Activated B cell treated with CpG ODN at 0.5 μM for 24 hours (primary cell): ENCODE results near the gene MORC4. TPM values are rescaled to one million over a fixed set of nuclear protein-coding genes. Genes with fewer than 3 reads are reported as not detected.

Experiments
- ATAC-seq: fragments of 200-7000 bp; cut with Tn5 transposase; one replicate; pipeline ENCODE4 v1.10.0; 2021; ENCODE audit warnings: low read depth, mild to moderate bottlenecking, moderate library complexity
- CTCF ChIA-PET: fragments of 350-600 bp; sonication (Branson Sonifier 250); formaldehyde crosslinking; loops from one replicate; lab custom pipeline; 2021; ENCODE audit warnings: antibody characterized with exemption; lab: Charles Lee
- POLR2A ChIA-PET: fragments of 350-600 bp; sonication (Branson Sonifier 250); formaldehyde crosslinking; loops from one replicate; lab custom pipeline; 2021; ENCODE audit warnings: antibody characterized with exemption; lab: Charles Lee
- DNase-seq: peaks from one replicate; pipeline ENCODE4 v3.0.0; 2022
- H3K27ac Mint-ChIP-seq: one replicate; pipeline ENCODE4 v1.8.0; 2020; ENCODE audit warnings: mixed read lengths
- H3K27me3 Mint-ChIP-seq: one replicate; pipeline ENCODE4 v1.8.0; 2021; ENCODE audit warnings: mixed read lengths
- H3K36me3 Mint-ChIP-seq: one replicate; pipeline ENCODE4 v1.8.0; 2021; ENCODE audit warnings: low read depth, mixed read lengths
- H3K4me1 Mint-ChIP-seq: one replicate; pipeline ENCODE4 v1.8.0; 2021; ENCODE audit warnings: mixed read lengths
- H3K4me3 Mint-ChIP-seq: one replicate; pipeline ENCODE4 v1.8.0; 2020; ENCODE audit warnings: mild to moderate bottlenecking, mixed read lengths
- H3K9me3 Mint-ChIP-seq: one replicate; pipeline ENCODE4 v1.8.0; 2020; ENCODE audit warnings: mixed read lengths
- CTCF ChIP-seq: fragments of 200-600 bp; IDR thresholded peaks from one replicate; pipeline ENCODE4 v1.8.0; 2022; ENCODE audit warnings: antibody characterized with exemption, mild to moderate bottlenecking
- intact Hi-C: fragments of 100-400 bp; cut with micrococcal nuclease; formaldehyde crosslinking; loops from one replicate; pipeline ENCODE4 v1.15.1; 2024
- total RNA-seq: library from RNA; stranded (reverse); gene quantifications from 2 replicates; pipeline ENCODE4 v1.2.3, GENCODE V29; 2022

The MORC4 gene
- total RNA-seq: 3.7 and 4.1 TPM in 2 replicates

GRCh38 chrX:107000013-107000515 is at the start of gene MORC4:
MORC4 (minus strand) TSS chrX:107000212; CDS start chrX:106999969, 243 bp downstream.
- H3K27me3 Mint-ChIP-seq: no peaks in the 10 kb centered on the region
- H3K4me1 Mint-ChIP-seq: peaks cover 10% of the 10 kb centered on the region
- ChIA-PET CTCF (no interaction called here), POLR2A (no interaction called here)
- peak within 1 kb of the TSS; percentile 89 for H3K4me3 Mint-ChIP-seq
- ATAC-seq: peak; percentile 88
- H3K36me3 Mint-ChIP-seq: no peaks in the 10 kb centered on the region
- TF ChIP-seq CTCF: no peak
- H3K27ac Mint-ChIP-seq: no peak within 1 kb of the TSS
- intact Hi-C loops: loop anchor here (1.0 to 5.0 kb wide), 4 partner anchors 118 to 1091 kb away; partner anchors contain the start of genes ATG4A, PRPS1, PSMD10 and RADX
- DNase-seq: peak; percentile 42
- no peaks in the 10 kb centered on the region for H3K9me3 Mint-ChIP-seq

DNA sequence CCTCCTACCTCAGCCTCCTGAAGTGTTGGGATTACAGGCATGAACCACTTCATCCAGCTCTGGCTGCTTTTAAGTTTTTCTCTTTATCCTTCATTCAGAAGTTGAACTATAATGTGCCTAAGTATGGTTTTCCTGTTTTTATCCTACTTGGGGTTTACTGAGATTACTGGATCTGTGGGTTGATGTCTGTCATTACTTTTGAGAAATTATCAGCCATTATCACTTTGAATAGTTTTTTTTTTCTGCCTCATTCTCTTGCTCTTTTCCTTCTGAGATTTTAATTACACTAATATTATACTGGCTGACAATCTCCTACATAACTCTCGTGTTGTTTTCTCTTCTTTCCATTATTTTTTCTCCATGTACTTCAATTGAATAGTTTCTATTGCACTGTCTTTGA is 47.6 kb upstream of the MORC4 start:
- intact Hi-C loops: no loop called here
- no peaks in the 10 kb centered on the region for H3K4me1 Mint-ChIP-seq
- ChIA-PET CTCF (no interaction called here), POLR2A (no interaction called here)
- H3K27me3 Mint-ChIP-seq: peaks cover 3% of the 10 kb centered on the region
- DNase-seq (no peak), ATAC-seq (no peak)
- H3K4me3 Mint-ChIP-seq: no peak overlapping the region
- H3K27ac Mint-ChIP-seq: no peak overlapping the region
- H3K9me3 Mint-ChIP-seq: no peaks in the 10 kb centered on the region
- no peaks in the 10 kb centered on the region for H3K36me3 Mint-ChIP-seq
- no peak for TF ChIP-seq CTCF

GRCh38 chrX:107029752-107030151 is 29.7 kb upstream of the MORC4 start:
- H3K4me1 Mint-ChIP-seq: no peaks in the 10 kb centered on the region
- no peak for DNase-seq
- TF ChIP-seq CTCF: no peak
- no peak overlapping the region for H3K4me3 Mint-ChIP-seq
- no peaks in the 10 kb centered on the region for H3K9me3 Mint-ChIP-seq
- ChIA-PET CTCF (no interaction called here), POLR2A (no interaction called here)
- ATAC-seq: no peak
- intact Hi-C loops: loop anchor here (10.0 kb wide), 1 partner anchor 135 kb away; no protein-coding TSS in a partner anchor
- H3K27me3 Mint-ChIP-seq: peaks cover 3% of the 10 kb centered on the region
- H3K36me3 Mint-ChIP-seq: no peaks in the 10 kb centered on the region
- no peak overlapping the region for H3K27ac Mint-ChIP-seq

- POLR2A ChIA-PET: no interaction called here
- ATAC-seq (no peak), DNase-seq (no peak)
- Mint-ChIP-seq H3K4me1 (no peaks in the 10 kb centered on the region), H3K27ac (no peak overlapping the region), H3K9me3 (no peaks in the 10 kb centered on the region), H3K4me3 (no peak overlapping the region), H3K36me3 (no peaks in the 10 kb centered on the region), H3K27me3 (peaks cover 1% of the 10 kb centered on the region)
- TF ChIP-seq CTCF: no peak
- intact Hi-C loops: loop anchor here (1.0 to 10.0 kb wide), 4 partner anchors 131 to 869 kb away; partner anchors contain the start of gene NCBP2L
- CTCF ChIA-PET: interaction anchor here (1.5 kb wide), 1 partner anchor 752 kb away, joined by 6 read pairs; the partner anchor contains the start of gene NCBP2L
Measured at GRCh38 chrX:107025545-107025944, 25.5 kb upstream of the MORC4 start.

DNA sequence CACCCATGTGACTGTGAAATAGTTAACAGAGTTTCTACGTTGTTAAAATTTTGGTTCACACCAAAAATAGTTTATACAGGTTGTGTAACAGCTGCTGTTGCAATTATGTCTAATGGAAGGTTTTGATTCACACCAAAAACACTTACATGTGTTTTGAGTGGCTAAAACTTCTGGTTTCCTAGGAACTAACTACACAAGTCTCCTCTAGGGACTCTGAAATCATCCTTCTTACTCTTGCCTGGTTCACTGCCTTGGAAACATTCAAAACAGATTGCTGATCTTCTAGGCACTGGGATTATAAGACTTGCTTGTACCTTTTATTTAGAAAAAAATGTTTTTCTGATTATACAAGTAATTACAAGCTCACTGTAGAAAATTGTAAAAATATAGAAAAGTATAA is 14.9 kb upstream of the MORC4 start:
- Mint-ChIP-seq H3K27ac (no peak overlapping the region), H3K36me3 (no peaks in the 10 kb centered on the region), H3K4me1 (no peaks in the 10 kb centered on the region), H3K27me3 (no peaks in the 10 kb centered on the region), H3K9me3 (no peaks in the 10 kb centered on the region), H3K4me3 (no peak overlapping the region)
- intact Hi-C loops: no loop called here
- no peak for TF ChIP-seq CTCF
- ATAC-seq (no peak), DNase-seq (no peak)
- POLR2A ChIA-PET: no interaction called here
- CTCF ChIA-PET: no interaction called here
